Psoas muscle (tissue), 8 donors: ENCODE results near the gene RNF123. TPM values are rescaled to one million over a fixed set of nuclear protein-coding genes. Genes with fewer than 3 reads are reported as not detected.

ENCODE experiments used
- ATAC-seq, 4 donors: fragments of 200-7000 bp; cut with Tn5 transposase; one replicate each; pipeline ENCODE4 v1.9.1; 2020; ENCODE audit warnings: moderate library complexity in 3 of 4, mild to moderate bottlenecking in 2 of 4
- DNase-seq, 2 donors: peaks; one replicate each; pipeline ENCODE4 v3.0.0-alpha.2; 2020
- H3K27ac ChIP-seq: fragments of 200-600 bp; one replicate; pipeline ENCODE4 v1.8.0; 2022
- H3K27me3 ChIP-seq, 3 donors: fragments of 200-600 bp in 1 of 3; one replicate each; pipeline versions ENCODE4 v1.6.1 to v1.8.0; 2013 to 2022; ENCODE audit warnings: low read length in 2 of 3, mild to moderate bottlenecking in 2 of 3, moderate library complexity in 1 of 3; ENCODE audit not compliant: insufficient read depth in 3 of 3
- H3K36me3 ChIP-seq, 2 donors: fragments of 200-600 bp in 1 of 2; one replicate each; pipeline versions ENCODE4 v1.6.1 to v1.8.0; 2013 to 2022; ENCODE audit warnings: low read depth in 1 of 2, mild to moderate bottlenecking in 1 of 2, moderate library complexity in 1 of 2; ENCODE audit not compliant: insufficient read depth in 1 of 2
- H3K4me1 ChIP-seq: fragments of 200-600 bp; one replicate; pipeline ENCODE4 v1.8.0; 2022
- H3K4me3 ChIP-seq: fragments of 200-600 bp; one replicate; pipeline ENCODE4 v1.8.0; 2022; ENCODE audit warnings: mild to moderate bottlenecking
- H3K9me3 ChIP-seq: fragments of 200-600 bp; one replicate; pipeline ENCODE4 v1.8.0; 2022
- WGBS, 3 donors: extraction: QIAGEN DNeasy Blood & Tissue Kit; methylation state at CpG; one replicate each; pipeline versions ENCODE4 v1.1.6 to v1.1.7; 2013; 5-methylcytosine and 5-hydroxymethylcytosine counted together
- intact Hi-C, 2 donors: fragments of 100-400 bp; cut with DNase I; formaldehyde crosslinking; loops; one replicate each; pipeline versions ENCODE4 v1.11.0 to v1.14.2; 2022
- polyA plus RNA-seq, 3 donors: library from polyadenylated mRNA; stranded (reverse); fragments of 200-250 nt; gene quantifications; one replicate each; pipeline ENCODE4 v1.2.3, GENCODE V29; 2013
- total RNA-seq, 4 donors: library from RNA; stranded (reverse); fragmentation: NEBNext Ultra II Directional in 2 of 4; extraction: Animal tissue kit (Norgen Biotek cat#: 25700) in 2 of 4; gene quantifications; one replicate each; pipeline versions ENCODE4 v1.2.1 to v1.2.4, GENCODE V29; 2021 to 2023
- TF ChIP-seq, protein P1 (sequence below): fragments of 200-600 bp; IDR thresholded peaks from one replicate; pipeline ENCODE4 v1.8.0; 2022; ENCODE audit warnings: antibody characterized with exemption
- donor health status: healthy with polysubstance abuse.
- donor health status: DM: no; HTN: no; CAD: no; lungs with moderate emphysema.
- donor health status: Bipolar disorder and iron deficiency.
- donor health status: healthy.
- donor health status: DM: yes; HTN: yes; CAD: no.
- donor health status: DM: no; HTN: no; CAD: no.
- donor health status: DM: no; HTN: no; CAD: no.
- donor health status: DM: yes; HTN: yes; CAD: no.

RNF123 gene
- total and polyA plus RNA-seq, 7 donors: 36.1 to 170 (median 105) TPM

DNA sequence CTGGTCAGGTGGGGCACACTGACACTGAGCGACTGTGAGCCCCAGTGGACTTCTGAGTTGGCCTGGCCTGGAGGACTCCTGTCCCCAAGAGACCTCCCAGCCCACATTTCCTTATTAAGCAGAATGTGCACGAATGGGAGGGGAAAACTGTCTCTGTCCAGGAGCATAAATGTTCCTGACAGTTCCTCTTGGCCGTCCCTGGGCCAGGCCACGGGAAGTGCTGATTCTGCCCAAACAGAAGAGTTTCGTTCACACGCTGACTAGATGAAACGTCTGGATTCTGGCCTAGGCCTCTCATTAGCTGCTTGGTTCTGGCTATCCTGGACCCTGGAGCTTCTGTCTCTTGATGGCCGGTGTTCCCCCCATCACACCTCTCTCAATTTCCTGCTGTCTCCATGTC is 44.7 kb upstream of the RNF123 start:
- TF ChIP-seq, protein P1, sequence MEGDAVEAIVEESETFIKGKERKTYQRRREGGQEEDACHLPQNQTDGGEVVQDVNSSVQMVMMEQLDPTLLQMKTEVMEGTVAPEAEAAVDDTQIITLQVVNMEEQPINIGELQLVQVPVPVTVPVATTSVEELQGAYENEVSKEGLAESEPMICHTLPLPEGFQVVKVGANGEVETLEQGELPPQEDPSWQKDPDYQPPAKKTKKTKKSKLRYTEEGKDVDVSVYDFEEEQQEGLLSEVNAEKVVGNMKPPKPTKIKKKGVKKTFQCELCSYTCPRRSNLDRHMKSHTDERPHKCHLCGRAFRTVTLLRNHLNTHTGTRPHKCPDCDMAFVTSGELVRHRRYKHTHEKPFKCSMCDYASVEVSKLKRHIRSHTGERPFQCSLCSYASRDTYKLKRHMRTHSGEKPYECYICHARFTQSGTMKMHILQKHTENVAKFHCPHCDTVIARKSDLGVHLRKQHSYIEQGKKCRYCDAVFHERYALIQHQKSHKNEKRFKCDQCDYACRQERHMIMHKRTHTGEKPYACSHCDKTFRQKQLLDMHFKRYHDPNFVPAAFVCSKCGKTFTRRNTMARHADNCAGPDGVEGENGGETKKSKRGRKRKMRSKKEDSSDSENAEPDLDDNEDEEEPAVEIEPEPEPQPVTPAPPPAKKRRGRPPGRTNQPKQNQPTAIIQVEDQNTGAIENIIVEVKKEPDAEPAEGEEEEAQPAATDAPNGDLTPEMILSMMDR: no peak

DNA sequence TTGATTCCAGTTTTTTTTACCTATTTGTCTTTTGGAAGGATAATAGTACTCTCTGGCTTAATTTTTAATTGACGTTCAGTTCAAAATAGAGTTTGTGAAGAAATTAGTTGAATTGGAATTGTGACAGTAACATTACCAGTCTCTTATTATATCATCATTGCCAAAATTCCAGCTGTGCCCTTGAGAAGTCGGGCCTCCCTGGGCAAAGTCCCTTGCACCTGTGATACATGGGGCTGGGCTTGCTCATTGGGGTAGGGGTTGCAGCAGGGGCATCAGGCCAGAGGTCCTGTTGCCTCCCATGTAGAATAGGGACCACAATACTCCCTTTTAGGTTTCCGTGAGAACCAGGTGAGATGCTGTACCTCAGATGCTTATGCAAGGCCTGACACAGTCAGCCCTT is 43.1 kb upstream of the RNF123 start:
- TF ChIP-seq, protein P1: no peak
- intact Hi-C loops: no loop called here
- DNase-seq (peak in 1 of 2 donors; percentile 28), ATAC-seq (no peak)
- no peaks in the 10 kb centered on the region for H3K9me3 ChIP-seq
- H3K4me1 ChIP-seq: peaks cover 31% of the 10 kb centered on the region
- H3K4me3 ChIP-seq: no peak overlapping the region
- H3K27me3 ChIP-seq: no peaks in the 10 kb centered on the region
- H3K27ac ChIP-seq: no peak overlapping the region
- no peaks in the 10 kb centered on the region for H3K36me3 ChIP-seq
- 45 to 76% (median 52%) methylated on average over 3 of the region's 3 CpGs for WGBS, 3 donors

More for the DNA sequence above, 44.7 kb upstream of the RNF123 start:
- DNase-seq (no peak), ATAC-seq (no peak)
- intact Hi-C loops: no loop called here
- no peak overlapping the region for H3K4me3 ChIP-seq
- H3K27me3 ChIP-seq: no peaks in the 10 kb centered on the region
- peaks cover 31% of the 10 kb centered on the region for H3K4me1 ChIP-seq
- no peaks in the 10 kb centered on the region for H3K36me3 ChIP-seq
- WGBS, 3 donors: 68 to 76% (median 75%) methylated on average over 8 of the region's 8 CpGs
- H3K27ac ChIP-seq: no peak overlapping the region
- H3K9me3 ChIP-seq: no peaks in the 10 kb centered on the region

DNA sequence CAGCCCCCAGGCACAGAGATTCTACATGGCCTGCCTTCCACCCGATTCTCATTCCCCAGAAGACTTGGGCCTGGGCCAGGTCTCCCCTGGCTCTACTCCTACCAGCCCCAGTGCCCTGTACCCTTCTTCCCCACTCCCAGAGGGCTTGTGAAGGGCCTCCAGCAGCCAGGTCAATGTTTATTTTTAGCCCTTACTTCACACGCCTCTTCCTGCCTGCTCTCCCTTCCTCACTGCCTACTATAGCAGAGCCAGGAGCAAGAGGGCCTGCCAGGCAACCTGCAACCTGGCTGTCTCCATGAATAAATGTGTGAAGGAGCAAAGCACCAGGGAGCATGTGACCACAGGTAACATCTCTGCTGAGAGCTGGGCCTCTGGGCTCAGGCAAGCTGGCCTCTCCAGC is 41.6 kb upstream of the RNF123 start:
- Histone ChIP-seq H3K27me3 (no peaks in the 10 kb centered on the region), H3K9me3 (no peaks in the 10 kb centered on the region), H3K4me1 (peaks cover 31% of the 10 kb centered on the region), H3K4me3 (no peak overlapping the region), H3K27ac (peak overlapping the region; percentile 73), H3K36me3 (no peaks in the 10 kb centered on the region)
- TF ChIP-seq, protein P1: no peak
- intact Hi-C loops: no loop called here
- 9 to 33% (median 23%) methylated on average over 2 of the region's 2 CpGs for WGBS, 3 donors
- DNase-seq: peak in 1 of 2 donors; percentile 70
- ATAC-seq: peak; percentile 91 to 99 (median 98)

DNA sequence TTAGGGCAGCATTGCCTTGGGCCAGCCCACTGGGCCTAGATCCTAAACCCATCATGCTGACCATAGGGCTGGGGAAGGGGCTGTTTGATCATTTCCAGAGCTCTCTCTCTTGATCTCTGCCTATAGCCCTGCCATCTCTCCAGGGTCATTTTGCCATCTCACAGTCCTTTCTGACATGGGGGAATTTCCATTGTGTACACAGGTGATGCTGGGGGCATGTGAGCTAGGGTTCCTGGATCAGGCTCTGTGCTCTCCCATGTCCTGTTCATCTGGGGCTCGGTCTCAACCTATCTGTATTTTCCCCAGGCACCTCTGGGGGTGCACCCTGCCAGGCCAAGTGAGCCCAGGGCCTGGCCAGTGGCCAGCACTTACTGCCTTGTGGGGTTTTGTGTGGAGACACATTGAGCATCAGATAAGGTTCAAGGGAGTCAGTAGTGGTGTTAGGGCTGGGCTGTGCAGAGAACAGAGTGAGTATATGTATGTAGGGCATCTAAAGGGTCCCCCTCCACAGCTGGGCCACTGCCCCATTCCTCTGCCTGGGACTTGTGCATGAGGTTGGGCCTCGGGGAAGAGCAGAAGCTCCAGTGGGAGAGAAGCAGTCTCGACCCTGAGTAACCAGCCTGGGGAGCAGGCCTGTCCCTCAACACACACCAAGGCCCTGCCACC is 40.9 kb upstream of the RNF123 start:
- no peak for ATAC-seq
- Histone ChIP-seq H3K27me3 (no peaks in the 10 kb centered on the region), H3K9me3 (no peaks in the 10 kb centered on the region)

More for the DNA sequence above, 40.9 kb upstream of the RNF123 start:
- no peak overlapping the region for H3K4me3 ChIP-seq
- 68 to 79% (median 73%) methylated on average over 3 of the region's 3 CpGs for WGBS, 3 donors
- no peaks in the 10 kb centered on the region for H3K36me3 ChIP-seq
- DNase-seq: peak in 1 of 2 donors; percentile 48
- intact Hi-C loops: no loop called here
- H3K4me1 ChIP-seq: peaks cover 31% of the 10 kb centered on the region
- H3K27ac ChIP-seq: peak overlapping the region; percentile 73
- TF ChIP-seq, protein P1: no peak
